Hindlimb muscle (tissue), 1 donor: ENCODE measurements around the gene DYNC2I2. TPM values are rescaled to one million over a fixed set of nuclear protein-coding genes. Genes with fewer than 3 reads are reported as not detected.
A peak's percentile ranks its signal among the peaks of the same experiment; 100 is the strongest.
"Not testable (repeated sequence)": the region's sequence is repeated elsewhere in the genome, so short reads cannot be mapped to it uniquely, and the experiment has no call there.

Experiments
- DNase-seq: peaks from one replicate; pipeline ENCODE4 v3.0.0-alpha.2; 2013
- polyA plus RNA-seq: library from polyadenylated mRNA; unstranded; fragments of 120-200 nt; gene quantifications from one replicate; pipeline ENCODE4 v1.2.1, GENCODE V29; 2013; ENCODE audit not compliant: insufficient read length

Gene DYNC2I2
- polyA plus RNA-seq, 1 donor = 55.3 TPM

GRCh38 chr9:128685636-128686489, 29.2 kb upstream of the DYNC2I2 start:
- DNase-seq = no peak

- peak; percentile 82 for DNase-seq
Measured at GRCh38 chr9:128684325-128685199, 27.9 kb upstream of the DYNC2I2 start.

- no peak for DNase-seq
Measured at GRCh38 chr9:128684065-128684324, 27.3 kb upstream of the DYNC2I2 start.

GRCh38 chr9:128683340-128684064, 26.9 kb upstream of the DYNC2I2 start:
- DNase-seq = peak; percentile 40

GRCh38 chr9:128677794-128678193, 21.1 kb upstream of the DYNC2I2 start:
- DNase-seq = no peak

GRCh38 chr9:128675382-128675781, 18.7 kb upstream of the DYNC2I2 start:
- no peak for DNase-seq

GRCh38 chr9:128669786-128670185, 13.1 kb upstream of the DYNC2I2 start:
- DNase-seq = no peak

- not testable (repeated sequence) for DNase-seq
Measured at GRCh38 chr9:128666481-128666941, 9.9 kb upstream of the DYNC2I2 start.

- no peak for DNase-seq
Measured at GRCh38 chr9:128657796-128658195, 1.1 kb upstream of the DYNC2I2 start.

GRCh38 chr9:128657344-128657704, 677 bp upstream of the DYNC2I2 start:
- DNase-seq = no peak

- DNase-seq = no peak
Measured at GRCh38 chr9:128654481-128654880, 2.2 kb downstream of the DYNC2I2 start.

GRCh38 chr9:128653908-128654307, 2.7 kb downstream of the DYNC2I2 start:
- DNase-seq = no peak

GRCh38 chr9:128651798-128652197, 4.8 kb downstream of the DYNC2I2 start:
- DNase-seq = no peak

- DNase-seq = not testable (repeated sequence)
Measured at GRCh38 chr9:128648206-128648605, 8.4 kb downstream of the DYNC2I2 start.

- DNase-seq = no peak
Measured at GRCh38 chr9:128643519-128644300, 12.9 kb downstream of the DYNC2I2 start.

- DNase-seq = no peak
Measured at GRCh38 chr9:128642675-128643245, 13.9 kb downstream of the DYNC2I2 start.

- no peak for DNase-seq
Measured at GRCh38 chr9:128640603-128641002, 16.0 kb downstream of the DYNC2I2 start.

GRCh38 chr9:128638580-128638979, 18.1 kb downstream of the DYNC2I2 start:
- no peak for DNase-seq

- peak; percentile 50 for DNase-seq
Measured at GRCh38 chr9:128637656-128638055, 19.0 kb downstream of the DYNC2I2 start.

GRCh38 chr9:128636556-128637530, 19.8 kb downstream of the DYNC2I2 start:
- DNase-seq = no peak

- no peak for DNase-seq
Measured at GRCh38 chr9:128636024-128636390, 20.6 kb downstream of the DYNC2I2 start.
